Stimulated activated CD4-positive, alpha-beta T cell treated with anti-CD3 and anti-CD28 coated beads, TNF-alpha, amount 100 ng/mL, for 24 hours (primary cell): Measurements from ENCODE around the gene RTKN.
A peak's percentile ranks its signal among the peaks of the same experiment; 100 is the strongest.
"Not testable (repeated sequence)": the region's sequence is repeated elsewhere in the genome, so short reads cannot be mapped to it uniquely, and the experiment has no call there.

ENCODE experiments used
- DNase-seq, 3 experiments: peaks; one replicate each; pipeline ENCODE4 v3.0.0-alpha.2; 2020; ENCODE audit warnings: low read depth in 3 of 3

Gene RTKN

GRCh38 chr2:74441690-74442482 is at the start of gene RTKN:
Gene RTKN, minus strand, starts transcription at chr2:74441937. Its CDS starts 121 bp downstream, at chr2:74441816.
- no peak for DNase-seq

- DNase-seq = no peak
These were observed 48.2 kb upstream of the RTKN start for GRCh38 chr2:74489906-74490305.

GRCh38 chr2:74488643-74489481 is 47.1 kb upstream of the RTKN start:
- DNase-seq = no peak

GRCh38 chr2:74486141-74486540 is 44.4 kb upstream of the RTKN start:
- no peak for DNase-seq

- DNase-seq = not testable (repeated sequence)
These were observed 42.0 kb upstream of the RTKN start for GRCh38 chr2:74483675-74484164.

- peak; percentile 85 to 93 (median 93) for DNase-seq
These were observed 41.3 kb upstream of the RTKN start, which contains the start of the genes CCDC142 and TTC31 for GRCh38 chr2:74482801-74483674. Gene CCDC142, minus strand, starts transcription at chr2:74482998. Its CDS starts 161 bp downstream, at chr2:74482837. Gene TTC31, plus strand, starts transcription at chr2:74483081. Its CDS starts 15 bp downstream, at chr2:74483096.

- DNase-seq = peak in 1 of 3 experiments; percentile 56
These were observed 40.4 kb upstream of the RTKN start for GRCh38 chr2:74481961-74482800.

GRCh38 chr2:74481431-74481830 is 39.7 kb upstream of the RTKN start:
- no peak for DNase-seq

GRCh38 chr2:74474899-74475298 is 33.2 kb upstream of the RTKN start:
- DNase-seq = no peak

GRCh38 chr2:74474481-74474880 is 32.7 kb upstream of the RTKN start:
- DNase-seq = no peak

GRCh38 chr2:74472945-74473258 is 31.2 kb upstream of the RTKN start:
- no peak for DNase-seq

GRCh38 chr2:74472086-74472944 is 30.6 kb upstream of the RTKN start, which contains the start of gene MRPL53:
Gene MRPL53, minus strand, starts transcription at chr2:74472680. Its CDS starts 20 bp downstream, at chr2:74472660.
- DNase-seq = peak; percentile 90 to 96 (median 91)

- DNase-seq = no peak
These were observed 29.8 kb upstream of the RTKN start for GRCh38 chr2:74471332-74472065.

- DNase-seq = not testable (repeated sequence)
These were observed 29.0 kb upstream of the RTKN start for GRCh38 chr2:74470742-74471141.

GRCh38 chr2:74464406-74464805 is 22.7 kb upstream of the RTKN start:
- DNase-seq = no peak

GRCh38 chr2:74462786-74463105 is 21.0 kb upstream of the RTKN start:
- DNase-seq = no peak

GRCh38 chr2:74462054-74462785 is 20.5 kb upstream of the RTKN start:
- no peak for DNase-seq
